C4-2B (cell line): ENCODE measurements around the gene PRRC2A.

ENCODE experiments used
- H3K27ac ChIP-seq: fragments of 450-650 bp; 2 replicates; pipeline ENCODE4 v1.5.1; 2017
- ZFX ChIP-seq: fragments of 450-650 bp; IDR thresholded peaks from 2 replicates; pipeline ENCODE4 v1.6.1; 2017
- TF ChIP-seq, protein P1 (sequence below): fragments of 450-650 bp; conservative IDR thresholded peaks from 2 replicates; pipeline ENCODE4 v1.5.1; 2017; ENCODE audit warnings: mild to moderate bottlenecking

The PRRC2A gene

DNA sequence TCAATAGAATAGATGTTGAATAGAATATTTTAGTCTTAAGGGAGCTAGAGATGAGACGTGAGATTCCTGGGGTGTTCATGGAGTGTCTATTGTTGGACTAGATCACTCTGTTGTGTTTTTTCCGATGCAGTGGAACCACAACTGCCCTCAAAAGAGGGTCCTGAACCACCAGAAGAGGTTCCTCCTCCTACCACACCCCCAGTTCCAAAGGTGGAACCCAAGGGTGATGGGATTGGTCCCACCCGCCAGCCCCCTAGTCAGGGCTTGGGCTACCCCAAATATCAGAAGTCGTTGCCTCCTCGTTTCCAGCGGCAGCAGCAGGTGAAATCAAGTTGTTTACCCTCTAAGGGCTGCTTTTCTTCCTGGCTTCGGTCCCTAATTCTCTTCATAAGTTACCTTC is 8.5 kb downstream of the PRRC2A start:
- H3K27ac ChIP-seq = no peak overlapping the region
- no peak for TF ChIP-seq ZFX
- TF ChIP-seq, protein P1, sequence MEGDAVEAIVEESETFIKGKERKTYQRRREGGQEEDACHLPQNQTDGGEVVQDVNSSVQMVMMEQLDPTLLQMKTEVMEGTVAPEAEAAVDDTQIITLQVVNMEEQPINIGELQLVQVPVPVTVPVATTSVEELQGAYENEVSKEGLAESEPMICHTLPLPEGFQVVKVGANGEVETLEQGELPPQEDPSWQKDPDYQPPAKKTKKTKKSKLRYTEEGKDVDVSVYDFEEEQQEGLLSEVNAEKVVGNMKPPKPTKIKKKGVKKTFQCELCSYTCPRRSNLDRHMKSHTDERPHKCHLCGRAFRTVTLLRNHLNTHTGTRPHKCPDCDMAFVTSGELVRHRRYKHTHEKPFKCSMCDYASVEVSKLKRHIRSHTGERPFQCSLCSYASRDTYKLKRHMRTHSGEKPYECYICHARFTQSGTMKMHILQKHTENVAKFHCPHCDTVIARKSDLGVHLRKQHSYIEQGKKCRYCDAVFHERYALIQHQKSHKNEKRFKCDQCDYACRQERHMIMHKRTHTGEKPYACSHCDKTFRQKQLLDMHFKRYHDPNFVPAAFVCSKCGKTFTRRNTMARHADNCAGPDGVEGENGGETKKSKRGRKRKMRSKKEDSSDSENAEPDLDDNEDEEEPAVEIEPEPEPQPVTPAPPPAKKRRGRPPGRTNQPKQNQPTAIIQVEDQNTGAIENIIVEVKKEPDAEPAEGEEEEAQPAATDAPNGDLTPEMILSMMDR = no peak

DNA sequence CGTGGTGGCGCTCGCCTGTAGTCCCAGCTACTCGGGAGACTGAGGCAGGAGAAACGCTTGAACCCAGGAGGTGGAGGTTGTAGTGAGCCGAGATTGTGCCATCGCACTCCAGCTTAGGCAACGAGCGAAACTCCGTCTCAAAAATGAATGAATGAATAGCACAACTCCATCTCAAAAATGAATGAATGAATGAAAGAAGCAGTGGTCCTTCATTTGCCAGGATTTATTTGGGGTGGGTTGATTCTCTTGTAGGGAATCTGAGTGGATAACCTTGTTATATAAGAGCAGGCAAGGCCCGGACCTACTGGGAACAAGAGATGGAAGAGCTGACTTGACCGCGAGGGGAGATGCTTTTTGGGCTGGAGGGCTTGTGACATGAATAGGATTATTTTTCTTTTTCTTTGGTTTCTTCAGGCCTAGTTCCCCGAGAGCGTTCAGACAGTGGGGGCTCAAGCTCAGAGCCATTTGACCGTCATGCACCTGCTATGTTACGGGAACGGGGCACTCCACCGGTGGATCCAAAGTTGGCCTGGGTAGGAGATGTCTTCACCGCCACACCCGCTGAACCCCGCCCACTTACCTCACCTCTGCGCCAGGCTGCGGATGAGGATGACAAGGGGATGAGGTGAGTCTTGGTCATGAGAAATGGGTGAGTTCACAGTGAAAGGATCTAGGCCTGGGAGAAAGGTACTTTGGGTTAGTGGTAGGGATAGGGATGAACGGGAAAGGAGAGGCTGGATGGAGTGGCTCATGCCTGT is 9.8 kb downstream of the PRRC2A start:
- TF ChIP-seq, protein P1 = no peak
- no peak for TF ChIP-seq ZFX
- no peak overlapping the region for H3K27ac ChIP-seq

DNA sequence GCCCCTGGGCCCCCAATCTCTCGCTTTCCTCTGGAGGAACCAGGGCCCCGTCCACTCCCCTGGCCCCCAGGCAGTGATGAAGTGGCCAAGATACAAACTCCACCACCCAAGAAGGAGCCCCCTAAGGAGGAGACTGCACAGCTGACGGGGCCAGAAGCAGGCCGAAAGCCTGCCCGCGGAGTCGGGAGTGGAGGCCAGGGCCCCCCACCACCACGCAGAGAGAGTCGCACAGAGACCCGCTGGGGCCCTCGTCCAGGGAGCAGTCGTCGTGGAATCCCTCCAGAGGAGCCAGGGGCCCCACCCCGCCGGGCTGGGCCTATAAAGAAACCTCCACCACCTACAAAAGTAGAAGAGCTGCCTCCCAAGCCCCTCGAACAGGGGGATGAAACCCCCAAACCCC is 10.7 kb downstream of the PRRC2A start:
- H3K27ac ChIP-seq = no peak overlapping the region
- TF ChIP-seq, protein P1 = no peak
- no peak for TF ChIP-seq ZFX

DNA sequence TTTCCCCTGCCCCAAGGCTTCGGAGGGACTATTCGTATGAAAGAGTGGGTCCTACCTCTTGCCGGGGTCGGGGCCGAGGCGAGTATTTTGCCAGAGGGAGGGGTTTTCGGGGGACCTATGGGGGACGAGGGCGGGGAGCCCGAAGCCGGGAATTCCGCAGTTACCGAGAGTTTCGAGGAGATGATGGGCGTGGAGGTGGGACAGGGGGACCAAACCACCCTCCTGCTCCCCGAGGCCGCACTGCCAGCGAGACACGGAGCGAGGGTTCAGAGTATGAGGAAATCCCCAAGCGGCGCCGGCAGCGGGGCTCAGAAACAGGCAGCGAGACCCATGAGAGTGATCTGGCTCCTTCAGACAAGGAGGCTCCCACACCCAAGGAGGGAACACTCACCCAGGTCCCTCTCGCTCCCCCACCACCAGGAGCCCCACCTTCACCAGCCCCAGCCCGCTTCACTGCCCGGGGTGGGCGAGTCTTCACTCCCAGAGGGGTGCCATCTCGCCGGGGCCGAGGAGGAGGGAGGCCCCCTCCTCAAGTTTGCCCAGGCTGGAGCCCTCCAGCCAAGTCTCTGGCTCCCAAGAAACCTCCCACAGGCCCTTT is 11.3 kb downstream of the PRRC2A start:
- no peak for TF ChIP-seq ZFX
- TF ChIP-seq, protein P1 = no peak
- no peak overlapping the region for H3K27ac ChIP-seq

DNA sequence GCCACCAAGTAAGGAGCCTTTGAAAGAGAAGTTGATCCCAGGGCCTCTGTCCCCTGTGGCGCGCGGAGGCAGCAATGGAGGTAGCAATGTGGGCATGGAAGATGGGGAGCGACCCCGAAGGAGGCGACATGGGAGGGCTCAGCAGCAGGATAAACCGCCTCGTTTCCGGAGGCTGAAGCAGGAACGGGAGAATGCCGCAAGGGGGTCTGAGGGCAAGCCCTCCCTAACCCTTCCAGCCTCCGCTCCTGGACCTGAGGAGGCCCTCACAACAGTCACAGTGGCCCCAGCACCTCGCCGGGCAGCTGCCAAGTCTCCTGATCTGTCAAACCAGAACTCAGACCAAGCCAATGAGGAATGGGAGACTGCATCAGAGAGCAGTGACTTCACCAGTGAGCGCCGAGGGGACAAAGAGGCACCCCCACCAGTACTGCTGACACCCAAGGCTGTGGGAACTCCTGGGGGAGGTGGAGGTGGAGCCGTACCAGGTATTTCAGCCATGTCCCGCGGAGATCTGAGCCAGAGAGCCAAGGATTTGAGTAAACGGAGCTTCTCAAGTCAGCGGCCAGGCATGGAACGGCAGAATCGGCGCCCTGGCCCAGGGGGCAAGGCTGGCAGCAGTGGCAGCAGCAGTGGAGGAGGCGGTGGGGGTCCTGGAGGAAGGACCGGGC is 11.9 kb downstream of the PRRC2A start:
- TF ChIP-seq ZFX = no peak
- TF ChIP-seq, protein P1 = no peak
- H3K27ac ChIP-seq = no peak overlapping the region

DNA sequence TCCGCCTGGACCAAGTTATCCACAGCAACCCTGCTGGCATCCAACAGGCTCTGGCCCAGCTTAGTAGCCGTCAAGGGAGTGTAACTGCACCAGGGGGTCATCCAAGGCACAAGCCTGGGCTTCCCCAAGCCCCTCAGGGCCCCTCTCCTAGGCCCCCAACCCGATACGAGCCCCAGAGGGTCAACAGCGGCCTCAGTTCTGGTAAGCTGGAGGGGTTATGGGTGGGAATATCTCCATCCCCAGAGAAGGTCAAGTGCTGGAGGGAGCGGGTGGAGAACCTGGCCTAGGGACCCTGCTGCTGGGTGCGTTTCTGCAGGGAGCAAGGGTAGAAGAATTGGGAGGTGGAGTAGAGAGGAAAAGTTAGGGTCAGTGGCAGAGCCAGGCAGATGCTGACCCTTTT is 12.9 kb downstream of the PRRC2A start:
- no peak overlapping the region for H3K27ac ChIP-seq
- TF ChIP-seq, protein P1 = no peak
- TF ChIP-seq ZFX = no peak

DNA sequence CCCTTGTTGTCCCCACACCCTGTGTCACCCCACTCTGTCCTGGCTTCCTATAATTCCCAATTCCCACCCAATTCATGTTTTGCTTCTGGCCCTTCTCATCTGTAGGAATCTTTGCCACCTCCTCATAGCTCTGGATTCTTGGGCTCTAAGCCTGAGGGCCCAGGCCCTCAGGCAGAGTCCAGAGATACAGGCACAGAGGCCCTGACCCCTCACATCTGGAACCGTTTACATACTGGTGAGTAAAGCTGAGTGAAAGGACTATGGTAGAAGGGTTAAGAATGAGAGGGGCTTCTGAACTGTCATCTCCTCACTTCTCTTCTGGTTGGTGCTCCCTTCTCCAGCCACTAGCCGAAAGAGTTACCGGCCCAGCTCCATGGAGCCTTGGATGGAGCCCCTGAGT is 13.6 kb downstream of the PRRC2A start:
- TF ChIP-seq, protein P1 = no peak
- TF ChIP-seq ZFX = no peak
- H3K27ac ChIP-seq = no peak overlapping the region
